RKO (cell line): ENCODE results near the gene MCRIP2.
"Not testable (repeated sequence)": the region's sequence is repeated elsewhere in the genome, so short reads cannot be mapped to it uniquely, and the experiment has no call there.

Experiments
- DNase-seq: peaks from one replicate; pipeline ENCODE4 v3.0.0-alpha.2; 2016; ENCODE audit warnings: low spot score

MCRIP2 gene

DNA sequence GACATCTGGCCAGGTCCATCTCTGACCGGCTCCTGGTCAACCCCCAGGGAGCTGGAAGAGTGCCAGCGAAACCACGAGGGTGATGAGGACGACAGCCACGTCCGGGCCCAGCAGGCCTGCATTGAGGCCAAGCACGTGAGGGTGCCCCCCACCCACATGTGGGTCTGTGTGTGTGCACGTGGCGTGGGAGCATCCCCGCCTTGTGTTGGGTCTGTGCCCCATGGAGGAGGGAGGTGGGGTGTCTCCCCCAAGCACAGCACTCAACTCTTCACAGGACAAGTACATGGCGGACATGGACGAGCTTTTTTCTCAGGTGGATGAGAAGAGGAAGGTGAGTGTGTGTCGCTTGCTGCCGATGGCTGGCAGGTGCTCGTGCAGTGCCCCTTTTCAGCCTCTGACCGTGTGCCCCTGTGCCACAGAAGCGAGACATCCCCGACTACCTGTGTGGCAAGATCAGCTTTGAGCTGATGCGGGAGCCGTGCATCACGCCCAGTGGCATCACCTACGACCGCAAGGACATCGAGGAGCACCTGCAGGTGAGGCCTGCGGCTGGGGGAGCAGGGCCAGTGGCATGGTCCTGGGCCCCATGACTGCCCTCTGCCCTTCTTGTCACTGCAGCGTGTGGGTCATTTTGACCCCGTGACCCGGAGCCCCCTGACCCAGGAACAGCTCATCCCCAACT, 40.3 kb downstream of the MCRIP2 start:
- DNase-seq = peak; percentile 74

DNA sequence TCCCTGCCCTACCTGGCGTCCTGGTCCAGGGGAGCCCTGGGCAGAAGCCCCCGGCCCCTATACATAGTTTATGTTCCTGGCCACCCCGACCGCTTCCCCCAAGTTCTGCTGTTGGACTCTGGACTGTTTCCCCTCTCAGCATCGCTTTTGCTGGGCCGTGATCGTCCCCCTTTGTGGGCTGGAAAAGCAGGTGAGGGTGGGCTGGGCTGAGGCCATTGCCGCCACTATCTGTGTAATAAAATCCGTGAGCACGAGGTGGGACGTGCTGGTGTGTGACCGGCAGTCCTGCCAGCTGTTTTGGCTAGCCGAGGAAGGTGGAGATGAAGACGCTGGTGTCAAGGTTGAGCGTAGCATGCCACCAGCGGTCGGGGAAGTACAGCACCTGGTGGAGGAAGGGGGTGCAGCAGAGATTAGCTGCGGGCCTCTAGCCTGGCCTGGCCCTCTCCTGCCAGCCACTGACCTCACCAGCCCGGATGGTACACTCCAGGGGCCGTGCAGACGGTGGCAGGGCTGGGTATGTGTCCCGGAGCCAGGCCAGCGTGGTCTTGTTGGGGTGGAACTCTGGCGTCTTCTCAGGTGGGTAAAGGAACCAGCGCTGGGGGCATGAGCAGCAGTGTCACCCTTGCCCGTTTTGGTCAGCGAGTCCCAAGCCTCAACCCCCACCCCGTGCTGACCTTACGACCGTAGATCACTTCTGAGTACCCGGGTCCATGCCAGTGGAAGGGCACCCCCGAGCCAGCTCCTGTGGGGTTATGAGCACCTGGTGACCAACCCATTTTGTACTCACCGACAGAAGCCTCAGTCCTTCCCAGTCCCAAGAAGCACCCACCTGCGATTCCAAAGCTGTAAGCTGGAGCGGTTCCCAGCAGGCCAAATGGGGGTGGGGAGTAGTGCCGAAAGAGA, 41.1 kb downstream of the MCRIP2 start:
- peak; percentile 52 for DNase-seq

DNA sequence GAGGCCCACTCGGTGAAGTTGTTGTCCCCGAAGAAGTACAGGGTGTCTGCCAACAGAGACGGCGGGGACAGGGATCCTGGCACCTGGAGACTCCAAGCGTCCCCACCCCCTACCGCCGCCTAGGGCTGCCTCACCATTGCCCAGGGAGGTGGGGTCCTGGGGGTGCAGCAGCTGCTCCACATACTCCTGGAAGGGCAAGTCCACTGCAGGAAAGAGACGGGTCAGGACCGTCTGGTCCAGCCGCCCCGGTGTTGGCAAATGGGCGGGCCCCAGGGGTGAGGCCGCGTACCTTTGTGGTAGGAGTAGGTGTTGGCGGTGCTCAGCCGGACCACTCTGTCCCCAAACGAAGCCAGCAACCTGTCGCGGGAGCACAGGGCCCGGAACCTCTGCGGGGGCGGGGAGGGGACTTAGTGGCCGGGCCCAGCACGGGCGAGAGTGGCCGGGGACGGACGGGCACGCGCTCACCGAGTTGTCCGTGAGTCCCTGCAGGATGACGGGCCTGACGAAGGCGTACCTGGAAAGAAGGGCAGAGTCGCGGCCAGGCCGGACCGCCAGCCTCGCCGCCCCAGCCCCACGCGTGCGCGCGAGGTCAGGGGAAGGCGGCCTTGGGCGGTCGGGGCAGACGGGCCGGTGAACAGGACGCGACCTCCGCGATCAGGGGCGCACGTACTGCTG, 41.9 kb downstream of the MCRIP2 start:
- peak; percentile 49 for DNase-seq

DNA sequence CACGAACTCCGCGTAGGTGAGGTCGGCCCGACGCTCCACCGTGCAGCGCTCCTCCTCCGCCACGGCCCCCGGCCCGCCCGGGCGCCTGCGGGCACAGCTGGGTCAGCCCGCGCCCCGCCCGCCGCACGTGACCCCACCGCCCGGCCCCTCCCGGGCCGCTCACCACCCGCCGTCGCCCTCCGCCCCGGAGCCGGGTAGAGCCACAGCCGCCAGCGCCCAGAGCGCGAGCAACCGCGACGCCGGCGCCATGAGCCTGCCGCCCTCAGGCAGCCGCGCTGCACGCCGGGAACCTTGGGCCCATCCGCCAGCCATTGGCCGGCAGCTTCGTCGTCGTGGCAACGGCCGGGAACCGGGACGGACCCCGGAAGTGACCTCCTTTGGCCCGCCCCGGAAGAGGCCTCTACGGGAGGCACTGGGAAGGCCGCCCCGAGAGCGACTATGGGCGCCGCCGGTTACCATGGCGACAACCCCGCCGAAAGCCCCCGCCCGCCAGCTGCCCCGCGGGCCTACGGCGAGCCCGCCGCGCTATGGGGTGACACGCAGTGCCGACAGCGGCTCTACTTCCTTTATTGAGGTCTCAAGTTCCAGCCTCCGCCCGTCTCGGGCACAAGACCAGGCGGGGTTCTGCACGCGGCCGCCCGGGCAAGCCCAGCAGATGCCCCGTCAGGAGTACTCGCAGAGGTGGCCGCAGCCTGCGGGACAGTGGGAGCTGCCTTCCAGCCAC, 42.6 kb downstream of the MCRIP2 start, which contains the start of gene JMJD8:
JMJD8 (minus strand) TSS at position 264 of the 724 bp plus-strand sequence; CDS start at position 249, 15 bp downstream.
- DNase-seq = peak; percentile 97

DNA sequence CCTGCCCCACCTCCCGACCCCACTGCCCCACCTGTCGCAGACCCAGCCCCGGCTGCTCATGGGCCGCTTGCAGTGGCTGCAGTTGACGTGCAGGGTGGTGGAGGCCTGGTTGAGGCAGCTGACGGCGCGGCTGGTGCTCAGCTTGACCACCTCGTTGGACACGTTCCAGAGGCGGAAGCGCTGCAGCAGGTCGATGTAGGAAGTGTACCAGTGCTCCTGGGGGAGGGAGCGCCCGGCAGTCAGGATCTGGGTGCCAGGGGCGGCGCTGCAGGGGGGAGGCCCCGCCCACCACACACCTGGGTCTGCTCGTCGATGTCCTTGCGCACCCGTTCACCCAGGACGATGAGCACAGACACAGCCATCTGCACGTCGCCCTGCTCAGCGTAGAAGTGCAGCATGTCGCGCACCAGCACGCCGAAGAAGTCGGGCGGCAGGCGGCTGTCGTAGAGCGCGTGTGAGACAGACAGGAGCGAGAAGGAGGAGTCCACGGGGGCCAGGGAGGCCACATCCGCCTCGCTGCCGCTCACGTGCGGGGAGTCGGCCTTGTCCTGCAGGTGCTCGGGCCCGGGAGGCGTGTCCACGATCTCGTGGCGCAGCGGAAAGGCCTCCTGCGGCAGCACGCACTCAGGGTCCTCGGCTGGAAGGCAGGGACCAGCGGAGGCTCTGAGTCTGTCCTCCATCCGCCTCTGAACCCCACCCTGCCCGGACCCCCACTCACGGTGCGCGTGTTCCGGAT, 43.5 kb downstream of the MCRIP2 start:
- DNase-seq = no peak

DNA sequence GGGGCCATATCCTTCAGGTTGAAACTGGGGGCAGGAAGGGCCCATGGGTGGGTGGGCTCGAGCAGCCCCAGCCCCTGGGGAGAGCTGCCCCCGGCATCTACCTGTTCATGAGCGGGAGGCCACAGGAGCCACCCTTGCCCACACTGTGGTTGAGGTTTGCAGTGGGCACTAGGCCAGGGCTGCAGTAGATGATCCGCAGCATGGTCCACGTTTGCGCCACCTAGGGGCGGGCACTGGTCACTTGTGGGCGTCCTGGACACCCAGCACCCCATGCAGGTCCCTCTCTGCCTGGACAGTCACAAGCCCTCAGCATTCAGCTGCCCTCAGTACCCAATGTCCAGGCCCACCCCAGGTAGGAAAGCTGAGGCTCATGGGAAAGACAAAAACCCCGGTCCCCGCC, 44.3 kb downstream of the MCRIP2 start:
- DNase-seq = peak; percentile 82

DNA sequence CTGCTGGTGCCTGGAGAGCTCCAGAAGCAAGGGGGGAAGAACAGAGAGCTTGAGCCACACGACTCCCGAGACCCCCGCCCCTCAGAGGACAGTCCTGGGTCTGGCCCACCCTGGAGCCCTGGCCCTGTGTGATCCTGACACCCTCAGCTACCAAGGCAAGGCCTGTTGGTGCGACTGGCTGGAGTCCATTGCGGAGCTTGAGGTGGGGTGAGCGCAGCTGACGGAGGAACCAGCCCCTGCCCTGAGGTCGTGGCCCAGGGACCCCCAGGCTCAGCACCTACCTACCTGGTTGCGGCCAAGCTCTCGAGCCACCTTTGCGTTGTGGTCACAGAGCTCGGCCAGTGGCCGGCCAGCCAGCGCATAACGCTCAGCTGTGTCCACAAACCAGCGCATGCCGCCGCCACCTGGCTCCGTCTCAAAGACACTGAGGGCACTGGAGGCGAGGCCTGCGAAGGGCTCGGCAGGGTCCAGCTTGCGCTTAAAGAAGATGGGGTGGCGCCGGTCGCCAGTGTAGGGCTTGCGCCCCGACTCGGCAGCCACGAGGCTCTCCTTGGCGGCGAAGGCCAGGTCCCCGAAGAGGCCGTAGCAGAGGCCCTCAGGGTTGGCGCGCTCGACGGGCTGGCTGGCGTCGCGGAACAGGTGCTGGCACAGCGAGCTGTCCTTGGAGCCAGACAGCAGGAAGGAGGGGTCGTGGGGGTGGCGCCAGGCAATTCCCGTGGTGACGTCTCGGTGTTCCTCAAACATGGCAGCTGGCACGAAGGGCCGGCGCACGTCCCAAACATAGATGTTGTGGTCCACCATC, 45.0 kb downstream of the MCRIP2 start:
- DNase-seq = no peak

DNA sequence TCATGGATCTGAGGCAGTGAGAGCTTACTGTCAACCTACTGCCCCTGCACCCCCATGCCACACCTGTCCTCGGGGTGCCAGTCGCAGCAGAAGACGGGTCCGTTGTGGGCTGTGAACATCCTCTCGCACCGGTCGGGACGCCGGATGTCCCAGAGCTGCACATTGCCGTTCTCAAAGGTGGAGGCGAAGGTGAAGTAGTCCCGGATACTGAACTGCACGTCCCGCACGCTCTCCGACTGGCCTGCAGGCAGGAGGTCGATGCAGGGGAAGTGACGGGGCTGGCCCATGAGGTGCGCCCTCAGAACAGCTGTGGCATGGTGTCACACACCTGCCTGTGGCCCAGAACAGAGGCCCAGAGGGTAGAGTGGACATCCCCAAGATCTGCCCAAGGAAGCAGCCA, 45.9 kb downstream of the MCRIP2 start:
- DNase-seq = no peak

DNA sequence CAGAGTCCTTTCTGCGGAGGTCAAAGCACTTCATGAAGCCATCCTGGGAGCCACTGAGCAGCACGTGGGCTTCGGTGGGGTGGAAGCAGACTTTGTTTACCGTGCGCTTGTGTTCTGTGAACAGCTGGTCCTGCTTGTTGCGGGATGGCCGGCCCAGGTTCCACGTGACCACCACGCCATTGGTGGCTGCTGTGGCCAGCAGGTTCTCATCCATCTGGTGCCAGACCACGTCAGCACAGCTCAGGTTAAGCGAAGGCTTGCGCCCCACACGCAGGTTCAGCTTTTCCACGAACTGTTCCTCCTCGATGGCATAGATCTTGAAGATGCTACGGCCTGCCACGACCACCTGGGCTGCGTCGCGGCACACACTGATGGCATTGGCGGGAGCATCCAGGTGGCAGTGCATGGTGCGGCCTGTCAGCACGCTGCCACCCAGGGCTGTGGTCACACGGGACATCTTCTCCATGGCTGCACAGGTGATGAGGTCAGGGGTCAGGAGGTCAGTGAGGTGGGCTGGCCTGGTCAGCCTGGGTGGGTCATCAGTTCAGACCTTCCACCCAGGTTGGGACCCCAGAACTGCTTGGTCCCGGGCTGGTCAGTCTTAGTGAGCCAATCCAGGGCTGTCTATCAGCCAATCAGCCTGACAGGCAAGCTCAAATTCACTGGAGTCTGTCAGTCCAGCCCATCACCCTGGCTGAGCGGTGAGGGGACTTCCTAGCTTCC, 47.7 kb downstream of the MCRIP2 start:
- DNase-seq = no peak

DNA sequence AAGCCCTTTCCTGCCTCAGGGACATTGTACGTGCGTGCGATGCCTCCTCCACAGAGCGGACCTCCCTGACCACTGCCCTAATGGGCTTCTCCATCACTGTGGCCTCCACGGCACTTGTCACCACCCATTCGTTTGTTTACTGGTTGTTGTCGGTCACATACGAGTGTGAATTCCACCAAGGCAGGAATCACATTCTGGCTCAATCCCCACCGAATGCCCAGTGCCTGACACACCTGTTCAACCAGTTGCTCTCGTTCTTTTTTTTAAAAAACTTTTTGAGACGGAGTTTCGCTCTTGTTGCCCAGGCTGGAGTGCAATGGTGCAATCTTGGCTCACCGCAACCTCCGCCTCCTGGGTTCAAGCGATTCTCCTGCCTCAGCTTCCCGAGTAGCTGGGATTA, 49.6 kb downstream of the MCRIP2 start:
- not testable (repeated sequence) for DNase-seq

DNA sequence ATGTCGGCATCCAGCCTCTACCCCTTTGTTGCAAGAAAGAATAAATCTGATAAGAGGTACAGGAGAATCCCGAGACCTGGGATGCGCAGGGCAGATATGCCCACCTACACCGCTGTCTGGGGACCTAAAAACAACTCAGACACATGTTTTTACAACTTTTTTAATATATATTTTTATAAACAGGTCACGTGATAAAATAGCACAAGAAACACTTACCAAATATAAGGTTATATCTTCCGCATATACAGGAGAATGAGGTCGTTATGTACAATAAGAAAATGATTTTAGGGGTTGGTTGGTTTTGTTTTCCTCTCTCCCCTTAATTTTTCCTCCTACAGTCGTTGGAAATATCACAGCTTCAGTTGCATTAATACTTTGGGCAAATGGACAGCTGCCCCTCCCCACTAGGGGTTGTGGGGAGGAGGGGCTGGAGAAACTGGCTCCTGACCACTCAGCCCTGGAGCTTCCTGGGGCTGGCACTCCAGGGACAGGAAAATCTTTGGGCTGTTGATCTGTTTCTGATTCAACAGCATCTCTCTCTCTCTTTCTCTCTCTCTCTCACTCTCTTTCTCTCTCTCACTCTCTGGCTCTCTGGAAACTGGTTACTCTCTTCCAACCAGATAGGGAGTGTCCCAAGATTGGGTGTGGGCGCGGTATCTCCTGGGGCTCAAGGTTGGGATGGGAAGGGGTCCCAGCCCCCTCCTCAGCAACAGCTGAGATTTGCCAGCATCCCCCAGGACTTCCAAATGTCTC, 50.9 kb downstream of the MCRIP2 start:
- DNase-seq = no peak

DNA sequence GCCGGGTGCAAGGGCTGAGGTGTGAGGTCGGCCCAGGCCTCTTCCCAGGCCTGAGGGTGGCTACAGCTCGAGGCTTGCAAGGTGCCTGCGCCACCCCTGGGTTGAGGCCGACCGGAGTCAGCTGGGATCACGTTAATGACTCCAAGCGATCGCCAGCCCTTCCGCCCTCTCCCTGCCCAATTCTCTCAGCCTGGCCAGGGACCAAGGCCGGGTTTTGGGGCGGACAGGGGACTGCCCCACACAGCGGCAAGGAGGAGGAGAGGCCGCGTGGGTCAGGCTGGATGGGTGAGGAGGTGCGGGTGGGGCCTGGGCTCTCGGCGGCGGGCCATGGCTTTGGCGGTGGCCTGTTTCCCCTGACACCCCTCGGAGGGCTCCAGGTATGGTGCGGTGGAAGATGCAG, 51.7 kb downstream of the MCRIP2 start:
- DNase-seq = no peak

DNA sequence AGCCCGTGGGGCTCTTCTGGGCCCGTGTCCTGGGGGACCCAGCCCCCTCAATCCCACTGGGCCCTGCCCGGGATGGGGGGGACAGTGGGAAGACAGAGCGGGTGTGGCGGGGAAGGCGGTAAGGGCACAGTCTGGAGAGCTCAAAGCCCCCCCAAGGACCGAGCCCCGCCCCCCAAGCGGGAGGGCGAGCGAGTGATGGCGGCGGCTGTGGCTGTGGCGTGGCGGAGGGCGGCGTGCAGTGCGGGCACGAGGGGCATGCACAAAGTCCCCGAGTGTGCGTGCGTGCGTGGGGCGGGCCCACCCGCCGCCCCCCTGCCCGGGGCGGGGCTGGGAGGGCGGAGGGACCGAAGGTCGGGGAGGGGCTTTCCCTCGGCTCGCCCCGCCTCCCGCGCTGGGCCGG, 52.1 kb downstream of the MCRIP2 start:
- DNase-seq = no peak

DNA sequence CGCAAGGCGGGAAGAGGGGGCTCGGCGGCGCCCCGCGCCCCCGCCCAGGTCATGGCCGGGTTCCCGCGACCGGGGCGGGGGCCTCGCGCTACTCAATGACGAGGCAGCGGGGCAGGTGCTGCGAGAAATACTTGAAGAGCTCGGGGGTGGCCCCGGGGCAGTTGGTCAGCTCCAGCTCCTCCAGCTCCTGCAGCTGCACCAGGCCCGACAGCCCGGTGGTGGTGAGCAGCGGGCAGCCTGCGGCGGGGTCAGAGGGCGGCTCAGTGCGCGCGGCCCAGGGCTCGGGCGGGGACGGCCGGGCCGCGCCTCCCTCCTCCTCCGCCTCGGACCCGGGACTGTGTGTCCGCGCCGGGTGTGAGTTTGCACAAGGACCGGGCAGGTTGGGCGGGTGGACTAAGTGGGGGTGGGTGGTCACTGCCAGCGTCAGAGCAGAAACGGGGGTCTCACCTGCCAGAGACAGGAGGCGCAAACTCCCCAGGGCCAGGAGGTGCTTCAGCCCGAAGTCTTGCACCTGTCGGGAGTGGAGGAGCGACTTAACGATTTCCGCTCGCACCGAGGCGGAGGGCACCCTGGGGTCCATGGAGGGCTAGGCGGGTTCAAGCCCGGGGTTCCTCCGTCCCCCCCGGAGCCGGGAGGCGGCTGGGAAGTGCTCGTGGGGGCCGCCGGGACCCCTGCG, 52.7 kb downstream of the MCRIP2 start:
- no peak for DNase-seq

DNA sequence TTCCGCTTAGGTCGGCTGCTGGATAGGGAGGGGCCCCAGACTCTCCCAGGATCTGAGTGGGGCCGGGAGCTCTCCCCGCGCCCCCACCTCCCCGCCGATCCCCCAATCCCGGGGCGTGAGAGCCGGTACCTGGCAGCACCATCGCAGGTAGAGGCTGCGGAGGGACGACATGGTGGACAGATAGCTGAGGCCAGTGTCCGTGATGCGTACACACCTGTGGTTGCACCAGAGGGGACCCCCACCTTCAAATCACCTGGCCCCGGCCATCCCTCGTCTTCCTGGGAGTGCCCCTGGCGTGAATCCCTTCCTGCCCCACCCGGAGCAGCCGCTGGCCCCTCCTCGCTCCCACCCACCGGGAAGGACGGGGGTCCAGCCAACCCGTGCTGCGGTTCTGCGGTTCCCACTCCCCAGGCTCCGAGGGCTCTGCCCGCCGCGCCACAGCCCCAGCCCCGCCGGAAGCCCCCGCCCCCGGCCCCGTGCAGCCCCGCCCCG, 53.3 kb downstream of the MCRIP2 start:
- DNase-seq = no peak

DNA sequence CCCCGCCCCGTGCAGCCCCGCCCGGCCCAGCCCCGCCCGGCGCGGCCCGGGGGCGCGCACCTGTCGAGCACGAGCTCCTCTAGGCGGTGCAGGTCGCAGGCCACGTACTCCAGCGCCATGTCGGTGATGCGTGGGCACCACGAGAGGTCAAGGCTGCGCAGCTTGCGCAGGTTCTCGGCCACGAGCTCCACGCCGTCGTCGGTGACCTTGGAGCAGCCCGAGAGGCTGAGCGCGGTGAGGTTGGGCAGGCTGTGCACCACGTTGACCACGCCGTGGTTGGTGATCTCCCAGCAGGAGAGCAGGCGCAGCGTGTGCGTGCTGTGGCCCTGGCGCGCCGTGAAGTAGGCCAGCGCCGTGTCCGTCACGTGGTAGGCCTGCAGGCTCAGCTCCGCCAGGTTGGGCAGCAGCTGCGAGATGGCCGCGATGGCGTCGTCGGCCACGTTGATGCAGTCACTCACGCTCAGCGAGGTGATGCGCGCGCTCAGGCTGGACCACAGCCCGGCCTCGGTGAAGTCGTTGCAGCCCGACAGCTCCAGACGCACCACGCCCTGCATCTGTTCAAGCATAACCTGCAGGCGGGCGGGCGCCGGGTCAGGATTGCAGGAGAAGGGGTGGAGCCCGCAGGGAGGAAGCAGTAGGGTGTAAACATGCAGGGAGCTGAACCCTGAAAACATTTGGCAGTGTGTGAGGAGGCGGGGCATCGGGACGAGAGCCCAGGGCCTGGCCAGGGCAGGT, 53.9 kb downstream of the MCRIP2 start:
- DNase-seq = peak; percentile 55
